GM19395 (cell line): ENCODE data around the gene SMCO1.
"Not testable (repeated sequence)": the region's sequence is repeated elsewhere in the genome, so short reads cannot be mapped to it uniquely, and the experiment has no call there.

Experiments
- ATAC-seq: cut with Tn5 transposase; IDR thresholded peaks from one replicate; pipeline ENCODE4 v1.9.1; 2021; ENCODE audit warnings: mild to moderate bottlenecking, moderate library complexity; ENCODE audit not compliant: unreplicated experiment

SMCO1 gene

GRCh38 chr3:196514913-196515621 is at the start of gene SMCO1:
Gene SMCO1, minus strand, starts transcription at chr3:196515346. Its CDS starts 137 bp downstream, at chr3:196515209.
- no peak for ATAC-seq

GRCh38 chr3:196563721-196564225 is 48.6 kb upstream of the SMCO1 start:
- no peak for ATAC-seq

- ATAC-seq, result no peak
These were observed 44.7 kb upstream of the SMCO1 start for GRCh38 chr3:196559826-196560225.

GRCh38 chr3:196558476-196558875 is 43.3 kb upstream of the SMCO1 start:
- no peak for ATAC-seq

- ATAC-seq, result no peak
These were observed 42.1 kb upstream of the SMCO1 start for GRCh38 chr3:196557236-196557635.

GRCh38 chr3:196555295-196555694 is 40.1 kb upstream of the SMCO1 start:
- ATAC-seq, result no peak

- ATAC-seq, result no peak
These were observed 39.1 kb upstream of the SMCO1 start for GRCh38 chr3:196554205-196554604.

- no peak for ATAC-seq
These were observed 38.4 kb upstream of the SMCO1 start for GRCh38 chr3:196553551-196553950.

- no peak for ATAC-seq
These were observed 37.1 kb upstream of the SMCO1 start for GRCh38 chr3:196552253-196552652.

- ATAC-seq, result not testable (repeated sequence)
These were observed 35.0 kb upstream of the SMCO1 start for GRCh38 chr3:196550172-196550571.

- not testable (repeated sequence) for ATAC-seq
These were observed 34.2 kb upstream of the SMCO1 start for GRCh38 chr3:196549312-196549711.

- no peak for ATAC-seq
These were observed 31.9 kb upstream of the SMCO1 start for GRCh38 chr3:196547067-196547466.

- no peak for ATAC-seq
These were observed 31.4 kb upstream of the SMCO1 start for GRCh38 chr3:196546537-196546936.

GRCh38 chr3:196544491-196544992 is 29.4 kb upstream of the SMCO1 start:
- no peak for ATAC-seq

- no peak for ATAC-seq
These were observed 26.7 kb upstream of the SMCO1 start for GRCh38 chr3:196541684-196542445.

- ATAC-seq, result no peak
These were observed 22.3 kb upstream of the SMCO1 start for GRCh38 chr3:196537319-196537984.

GRCh38 chr3:196533260-196533681 is 18.1 kb upstream of the SMCO1 start:
- no peak for ATAC-seq

- ATAC-seq, result no peak
These were observed 16.3 kb upstream of the SMCO1 start for GRCh38 chr3:196531418-196531817.

- ATAC-seq, result peak; percentile 65
These were observed 13.6 kb upstream of the SMCO1 start for GRCh38 chr3:196528639-196529233.

- no peak for ATAC-seq
These were observed 10.0 kb upstream of the SMCO1 start for GRCh38 chr3:196525141-196525540.

GRCh38 chr3:196524527-196524926 is 9.4 kb upstream of the SMCO1 start:
- no peak for ATAC-seq
